HG03521 (cell line): ENCODE measurements around the gene SAP30L.

Source experiments
- ATAC-seq: cut with Tn5 transposase; IDR thresholded peaks from one replicate; pipeline ENCODE4 v1.9.1; 2021; ENCODE audit warnings: mild to moderate bottlenecking, moderate library complexity; ENCODE audit not compliant: unreplicated experiment

SAP30L gene

GRCh38 chr5:154418344-154418820 is 27.4 kb upstream of the SAP30L start:
- ATAC-seq: no peak

- no peak for ATAC-seq
Measured at GRCh38 chr5:154419236-154419635, 26.6 kb upstream of the SAP30L start.

GRCh38 chr5:154421868-154422267 is 23.9 kb upstream of the SAP30L start:
- ATAC-seq: no peak

GRCh38 chr5:154422298-154422697 is 23.5 kb upstream of the SAP30L start:
- ATAC-seq: no peak

GRCh38 chr5:154428208-154428607 is 17.6 kb upstream of the SAP30L start:
- no peak for ATAC-seq

GRCh38 chr5:154429341-154429740 is 16.5 kb upstream of the SAP30L start:
- ATAC-seq: no peak

- ATAC-seq: no peak
Measured at GRCh38 chr5:154430466-154430865, 15.3 kb upstream of the SAP30L start.

- ATAC-seq: no peak
Measured at GRCh38 chr5:154430961-154431630, 14.7 kb upstream of the SAP30L start.

GRCh38 chr5:154435226-154435625 is 10.6 kb upstream of the SAP30L start:
- no peak for ATAC-seq

- ATAC-seq: no peak
Measured at GRCh38 chr5:154437281-154437965, 8.4 kb upstream of the SAP30L start.

GRCh38 chr5:154440540-154440939 is 5.3 kb upstream of the SAP30L start:
- no peak for ATAC-seq

- ATAC-seq: no peak
Measured at GRCh38 chr5:154442801-154443200, 3.0 kb upstream of the SAP30L start.

- ATAC-seq: no peak
Measured at GRCh38 chr5:154444556-154445421, 1.0 kb upstream of the SAP30L start.

GRCh38 chr5:154446195-154447088 is 645 bp downstream of the SAP30L start:
- peak; percentile 6 for ATAC-seq

GRCh38 chr5:154447089-154447725 is 1.4 kb downstream of the SAP30L start:
- ATAC-seq: no peak

- no peak for ATAC-seq
Measured at GRCh38 chr5:154449786-154450185, 4.0 kb downstream of the SAP30L start.

GRCh38 chr5:154451957-154452356 is 6.2 kb downstream of the SAP30L start:
- no peak for ATAC-seq

GRCh38 chr5:154455585-154455984 is 9.8 kb downstream of the SAP30L start:
- ATAC-seq: no peak

GRCh38 chr5:154456540-154456939 is 10.7 kb downstream of the SAP30L start:
- ATAC-seq: no peak

- no peak for ATAC-seq
Measured at GRCh38 chr5:154459015-154459414, 13.2 kb downstream of the SAP30L start.
